GM12878 (cell line): ENCODE data around the gene FAM114A1. TPM values are rescaled to one million over a fixed set of nuclear protein-coding genes. Genes with fewer than 3 reads are reported as not detected.

Experiments used
- ATF3 ChIP-seq: IDR thresholded peaks from 2 replicates; pipeline ENCODE4 v1.6.1; 2011; ENCODE audit warnings: low read depth, mild to moderate bottlenecking, low read length, moderate library complexity, borderline replicate concordance; ENCODE audit errors: extremely low read depth
- BCL11A ChIP-seq: IDR thresholded peaks from 2 replicates; pipeline ENCODE4 v1.6.1; 2011; ENCODE audit warnings: low read depth, low read length
- CBFB ChIP-seq: IDR thresholded peaks from 2 replicates; pipeline ENCODE4 v1.6.1; 2016; ENCODE audit warnings: antibody characterized with exemption, low read depth
- CHD1 ChIP-seq: IDR thresholded peaks from 2 replicates; pipeline ENCODE4 v1.6.1; 2012; ENCODE audit warnings: low read depth, low read length, improper control_type of control experiment
- CHD2 ChIP-seq: IDR thresholded peaks from 2 replicates; pipeline ENCODE4 v1.6.1; 2011; ENCODE audit warnings: low read depth, low read length, improper control_type of control experiment, borderline replicate concordance
- CHD4 ChIP-seq: fragments of 200-600 bp; sonication (generic); IDR thresholded peaks from 2 replicates; pipeline ENCODE4 v1.6.1; 2016; ENCODE audit warnings: mild to moderate bottlenecking
- EP300 ChIP-seq, 2 experiments: fragments of 150-350 bp in 1 of 2; IDR thresholded peaks; 2 replicates each; pipeline ENCODE4 v1.6.1; 2011 to 2012; ENCODE audit warnings: low read depth in 2 of 2, low read length in 2 of 2, borderline replicate concordance in 1 of 2, improper control_type of control experiment in 1 of 2, inconsistent platforms in 1 of 2; ENCODE audit not compliant: control insufficient read depth in 1 of 2
- ESRRA ChIP-seq: IDR thresholded peaks from 2 replicates; pipeline ENCODE4 v1.6.1; 2012; ENCODE audit warnings: mild to moderate bottlenecking, low read length, improper control_type of control experiment
- FOXK2 ChIP-seq: fragments of 450-650 bp; IDR thresholded peaks from 2 replicates; pipeline ENCODE4 v1.6.1; 2017; ENCODE audit warnings: mild to moderate bottlenecking, moderate library complexity
- IRF3 ChIP-seq: fragments of 450-650 bp; IDR thresholded peaks from 2 replicates; pipeline ENCODE4 v1.6.1; 2014; ENCODE audit warnings: mild to moderate bottlenecking
- JUND ChIP-seq: IDR thresholded peaks from 2 replicates; pipeline ENCODE4 v1.6.1; 2012; ENCODE audit warnings: low read depth, mild to moderate bottlenecking, low read length, improper control_type of control experiment, moderate library complexity
- KLF5 ChIP-seq: fragments of 450-650 bp; IDR thresholded peaks from 2 replicates; pipeline ENCODE4 v1.6.1; 2014; ENCODE audit warnings: mild to moderate bottlenecking; ENCODE audit not compliant: partially characterized antibody
- MTA2 ChIP-seq: fragments of 450-650 bp; IDR thresholded peaks from 2 replicates; pipeline ENCODE4 v1.6.1; 2016; ENCODE audit warnings: low read depth, mild to moderate bottlenecking, moderate library complexity
- MYB ChIP-seq: fragments of 150-350 bp; IDR thresholded peaks from 2 replicates; pipeline ENCODE4 v1.6.1; 2014; ENCODE audit warnings: mild to moderate bottlenecking, low read depth, low read length, borderline replicate concordance
- NFYA ChIP-seq: IDR thresholded peaks from 2 replicates; pipeline ENCODE4 v1.6.1; 2011; ENCODE audit warnings: low read depth, mild to moderate bottlenecking, low read length, improper control_type of control experiment, borderline replicate concordance
- NKRF ChIP-seq: fragments of 450-650 bp; conservative IDR thresholded peaks from 2 replicates; pipeline ENCODE4 v1.6.1; 2017; ENCODE audit warnings: mild to moderate bottlenecking, moderate library complexity
- NRF1 ChIP-seq: conservative IDR thresholded peaks from 2 replicates; pipeline ENCODE4 v1.6.1; 2011; ENCODE audit warnings: mild to moderate bottlenecking, low read depth, low read length, improper control_type of control experiment
- RAD21 ChIP-seq: IDR thresholded peaks from 2 replicates; pipeline ENCODE4 v1.6.1; 2011; ENCODE audit warnings: mild to moderate bottlenecking, low read depth, low read length, moderate library complexity; ENCODE audit not compliant: insufficient read depth
- SMARCA5 ChIP-seq: fragments of 450-650 bp; IDR thresholded peaks from 2 replicates; pipeline ENCODE4 v1.6.1; 2017; ENCODE audit warnings: mild to moderate bottlenecking
- SPI1 ChIP-seq: IDR thresholded peaks from 2 replicates; pipeline ENCODE4 v1.6.1; 2011; ENCODE audit warnings: low read depth, mild to moderate bottlenecking, low read length, moderate library complexity, borderline replicate concordance; ENCODE audit not compliant: insufficient read depth
- STAT3 ChIP-seq: IDR thresholded peaks from 2 replicates; pipeline ENCODE4 v1.6.1; 2011; ENCODE audit warnings: low read depth, low read length, improper control_type of control experiment
- SUZ12 ChIP-seq: fragments of 200-600 bp; sonication (generic); IDR thresholded peaks from one replicate; pipeline ENCODE4 v1.6.1; 2018; ENCODE audit warnings: antibody characterized with exemption, mild to moderate bottlenecking; ENCODE audit not compliant: unreplicated experiment
- TAF1 ChIP-seq: IDR thresholded peaks from 2 replicates; pipeline ENCODE4 v1.6.1; 2011; ENCODE audit warnings: mild to moderate bottlenecking, low read depth, low read length, borderline replicate concordance
- TCF7 ChIP-seq: IDR thresholded peaks from 2 replicates; pipeline ENCODE4 v1.6.1; 2014; ENCODE audit warnings: antibody characterized with exemption, borderline replicate concordance
- USF1 ChIP-seq: IDR thresholded peaks from 2 replicates; pipeline ENCODE4 v1.6.1; 2011; ENCODE audit warnings: borderline replicate concordance, low read depth, mild to moderate bottlenecking, moderate library complexity, mixed read lengths, low read length; ENCODE audit not compliant: insufficient read depth; ENCODE audit errors: extremely low read length
- ZNF217 ChIP-seq: fragments of 450-650 bp; IDR thresholded peaks from 2 replicates; pipeline ENCODE4 v1.6.1; 2017; ENCODE audit warnings: antibody characterized with exemption, mild to moderate bottlenecking
- polyA plus RNA-seq, 11 experiments: library from polyadenylated mRNA; depleted of rRNA in 4 of 11; unstranded in 6 of 11; stranded (reverse) in 5 of 11; fragments of >200 nt; fragmentation: Nextera tagmentation in 4 of 11; fragmentation: Illumina TruSeq in 1 of 11; extraction: Ambion mirVana in 4 of 11; extraction: Trizol in 1 of 11; gene quantifications; 1 replicate in 1 of 11; 2 replicates in 10 of 11; pipeline versions ENCODE4 v1.2.1 to v1.2.3, GENCODE V29; 2011 to 2016; ENCODE audit warnings: inconsistent platforms in 2 of 11, missing spikeins in 2 of 11, low read depth in 1 of 11
- total RNA-seq, 4 experiments: library from RNA; depleted of rRNA in 3 of 4; stranded (reverse); fragments of >200 nt in 3 of 4; fragmentation: Illumina TruSeq in 1 of 4; extraction: Trizol in 1 of 4; gene quantifications; 2 replicates each; pipeline versions ENCODE4 v1.2.1 to v1.2.3, GENCODE V29; 2013 to 2021

The FAM114A1 gene
- total and polyA plus RNA-seq, 10 of the 15 experiments (the other 5 are each of a cell fraction or from before 2014, with no cell fraction given): 1.3 to 6.2 (median 3.9) TPM

GRCh38 chr4:38818441-38818976, 49.1 kb upstream of the FAM114A1 start (continued):
- TF ChIP-seq USF1: no peak
- TF ChIP-seq ZNF217: no peak
- TF ChIP-seq NFYA: no peak
- TF ChIP-seq IRF3: no peak
- TF ChIP-seq JUND: peak; percentile 69; the same call in 1 of the 2 replicates
- TF ChIP-seq MYB: 0 out of 2 replicates have a peak, but pooled peaks have one; percentile 84
- no peak for TF ChIP-seq RAD21
- no peak for TF ChIP-seq TCF7
- no peak for TF ChIP-seq SMARCA5
- TF ChIP-seq KLF5: no peak
- no peak for TF ChIP-seq CHD4
- 0 out of 2 replicates have a peak, but pooled peaks have one; percentile 41 for TF ChIP-seq CBFB
- TF ChIP-seq EP300 (IDR thresholded peaks at IDR 0.05; ENCODE audit: borderline replicate concordance in 1 of 2, control insufficient read depth in 1 of 2, low read depth in 2 of 2, low read length in 2 of 2): peak; percentile 94 to 96; a peak in 3 of 4 replicates
- no peak for TF ChIP-seq TAF1
- peak; percentile 63; the same call in 1 of the 2 replicates for TF ChIP-seq ESRRA
- TF ChIP-seq NRF1: no peak
- peak; percentile 88 for TF ChIP-seq MTA2
- TF ChIP-seq CHD2: peak; percentile 94
- TF ChIP-seq ATF3: no peak
- no peak for TF ChIP-seq CHD1
- 0 out of 2 replicates have a peak, but pooled peaks have one; percentile 10 for TF ChIP-seq SPI1
- TF ChIP-seq FOXK2: no peak
- no peak; the same call in 1 of the 2 replicates for TF ChIP-seq STAT3
- TF ChIP-seq BCL11A: peak; percentile 77
- no peak for TF ChIP-seq SUZ12
- no peak for TF ChIP-seq NKRF
